ENCODE results near the gene FBF1. TPM values are rescaled to one million over a fixed set of nuclear protein-coding genes. Genes with fewer than 3 reads are reported as not detected.

FBF1 gene
- total and polyA plus RNA-seq, 8 donors: 7.3 to 13.1 (median 9.0) TPM

GRCh38 chr17:75981019-75981615 lies 40.3 kb upstream of the FBF1 start:
- DNase-seq: no peak
- ATAC-seq: no peak
- intact Hi-C loops (cut with DNase I): no loop called here
- H3K4me1 ChIP-seq: peaks cover 36 to 64% of the 10 kb centered on the region in 2 donors
- H3K9me3 ChIP-seq: no peaks in the 10 kb centered on the region
- peaks cover 0 to 6% of the 10 kb centered on the region in 2 donors for H3K36me3 ChIP-seq
- H3K27ac ChIP-seq: peak overlapping the region; percentile 66 to 97
- H3K4me3 ChIP-seq: no peak overlapping the region
- TF ChIP-seq CTCF (IDR thresholded peaks at IDR 0.05): no peak
- H3K27me3 ChIP-seq: no peaks in the 10 kb centered on the region

DNA sequence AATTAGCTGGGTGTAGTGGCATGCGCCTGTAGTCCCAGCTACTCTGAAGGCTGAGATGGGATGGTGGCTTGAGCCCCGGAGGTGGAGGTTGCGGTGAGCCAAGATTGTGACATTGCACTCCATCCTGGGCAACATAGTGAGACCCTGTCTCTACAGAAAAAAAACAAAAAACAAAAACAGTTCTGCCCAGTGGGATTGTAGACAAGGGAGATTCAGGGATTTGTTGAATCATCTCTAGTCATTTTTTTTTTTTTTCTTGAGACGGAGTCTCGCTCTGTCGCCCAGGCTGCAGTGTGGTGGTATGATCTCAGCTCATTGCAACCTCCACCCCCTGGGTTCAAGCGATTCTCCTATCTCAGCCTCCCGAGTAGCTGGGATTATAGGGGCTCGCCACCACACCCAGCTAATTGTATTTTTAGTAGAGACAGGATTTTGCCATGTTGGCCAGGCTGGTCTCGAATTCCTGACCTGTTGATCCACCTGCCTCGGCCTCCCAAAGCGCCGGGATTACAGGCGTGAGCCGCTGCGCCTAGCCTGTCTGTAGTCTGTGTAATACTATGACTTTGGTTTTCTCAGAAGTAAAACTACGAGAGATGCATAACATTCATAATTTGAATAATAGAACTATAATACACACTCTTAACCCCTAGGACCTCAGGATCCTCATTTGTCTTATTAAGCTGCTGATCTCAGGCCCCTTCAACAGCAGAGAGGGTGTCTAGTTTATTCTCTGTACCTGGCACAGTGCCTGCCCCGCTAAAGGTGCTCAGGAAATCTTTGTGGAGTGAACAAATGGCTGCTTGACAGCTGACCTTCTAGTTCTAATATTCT lies 39.6 kb upstream of the FBF1 start:
- no peaks in the 10 kb centered on the region for H3K27me3 ChIP-seq
- ATAC-seq (no peak), DNase-seq (no peak)
- peaks cover 0 to 6% of the 10 kb centered on the region in 2 donors for H3K36me3 ChIP-seq
- intact Hi-C loops (cut with DNase I): no loop called here
- peak overlapping the region; percentile 81 to 91 for H3K4me3 ChIP-seq
- peak overlapping the region; percentile 97 to 99 for H3K27ac ChIP-seq
- peaks cover 39 to 72% of the 10 kb centered on the region in 2 donors for H3K4me1 ChIP-seq
- TF ChIP-seq CTCF (IDR thresholded peaks at IDR 0.05): no peak
- H3K9me3 ChIP-seq: no peaks in the 10 kb centered on the region

GRCh38 chr17:75979705-75980187 lies 38.9 kb upstream of the FBF1 start:
- H3K4me1 ChIP-seq: peaks cover 40 to 76% of the 10 kb centered on the region in 2 donors
- peak overlapping the region; percentile 97 to 99 for H3K27ac ChIP-seq
- ATAC-seq: peak; percentile 16
- H3K4me3 ChIP-seq: peak overlapping the region; percentile 81 to 91
- DNase-seq: no peak
- H3K27me3 ChIP-seq: no peaks in the 10 kb centered on the region
- TF ChIP-seq CTCF (IDR thresholded peaks at IDR 0.05): no peak
- H3K9me3 ChIP-seq: no peaks in the 10 kb centered on the region
- peaks cover 0 to 6% of the 10 kb centered on the region in 2 donors for H3K36me3 ChIP-seq
- intact Hi-C loops (cut with DNase I): no loop called here

DNA sequence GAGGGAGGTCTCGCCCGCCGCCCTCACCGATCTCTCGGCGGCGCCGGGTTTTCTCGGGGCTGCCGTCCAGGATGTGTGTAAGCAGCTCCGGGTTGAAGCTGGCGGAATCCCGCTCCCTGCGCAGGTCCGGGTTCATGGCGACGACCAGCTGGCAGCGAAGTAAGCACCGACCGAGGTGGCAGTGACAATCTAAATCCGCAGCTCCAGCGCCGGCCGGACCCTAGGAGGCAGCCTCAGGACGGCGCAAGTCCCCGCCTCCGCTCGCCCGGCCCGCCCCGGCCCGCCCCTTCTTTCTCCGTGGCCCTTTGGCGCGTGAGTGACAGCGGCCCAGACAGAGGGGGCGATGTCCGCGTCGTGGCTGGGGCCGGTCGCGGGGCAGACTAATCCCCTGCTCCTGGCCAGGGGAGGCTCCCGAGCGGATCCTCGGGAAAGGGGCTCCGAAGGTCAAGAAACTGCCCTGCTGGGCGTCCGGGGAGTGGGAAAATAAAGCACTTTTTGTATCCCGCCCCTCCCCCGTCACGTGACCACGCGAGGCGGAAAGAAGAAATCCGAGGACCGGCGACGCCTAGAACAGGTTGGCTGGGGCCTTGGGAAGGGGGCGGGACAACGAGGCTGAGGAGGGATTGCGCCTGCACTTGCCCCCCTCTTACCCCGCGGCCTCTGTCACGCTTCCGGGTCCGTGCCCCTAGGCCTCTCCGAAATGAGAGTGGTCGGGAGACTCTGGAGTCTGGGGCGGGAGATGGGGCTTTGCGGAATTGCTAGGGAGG lies 38.3 kb upstream of the FBF1 start, which contains the start of the genes ACOX1 and TEN1:
TSS of gene ACOX1 (minus strand) at position 229 of the 767 bp plus-strand sequence. CDS start at position 136, 93 bp downstream.
TSS of gene TEN1 (plus strand) at position 303 of the 767 bp plus-strand sequence. CDS start 6,953 bp downstream, outside the sequence.
- TF ChIP-seq CTCF (IDR thresholded peaks at IDR 0.05): peak; percentile 25 to 29
- peaks cover 40 to 76% of the 10 kb centered on the region in 2 donors for H3K4me1 ChIP-seq
- ATAC-seq (peak; percentile 94), DNase-seq (peak; percentile 98 to 99 (median 98))
- H3K36me3 ChIP-seq: peaks cover 0 to 10% of the 10 kb centered on the region in 2 donors
- H3K27ac ChIP-seq: peak within 1 kb of the TSS; percentile 97 to 99
- no peaks in the 10 kb centered on the region for H3K9me3 ChIP-seq
- intact Hi-C loops (cut with DNase I): no loop called here
- H3K4me3 ChIP-seq: peak within 1 kb of the TSS; percentile 81 to 91
- no peaks in the 10 kb centered on the region for H3K27me3 ChIP-seq
